ENCODE results near the gene DAB1. TPM values are rescaled to one million over a fixed set of nuclear protein-coding genes. Genes with fewer than 3 reads are reported as not detected.

The DAB1 gene
- total RNA-seq, 1 donor from 2014 or later, result 1.6 TPM

GRCh38 chr1:57137980-57138379 is 285.9 kb downstream of the DAB1 start:
- Histone ChIP-seq H3K4me1 (ENCODE audit: insufficient read depth, low read length) (peaks cover 6% of the 10 kb centered on the region), H3K36me3 (ENCODE audit: insufficient read depth, low read length) (no peaks in the 10 kb centered on the region), H3K4me3 (ENCODE audit: insufficient read depth, low read depth, low read length) (no peak overlapping the region), H4K20me1 (ENCODE audit: insufficient read depth, low read length) (no peaks in the 10 kb centered on the region), H2AFZ (ENCODE audit: low read depth, low read length) (no peak overlapping the region), H3K9ac (ENCODE audit: low read length) (no peak overlapping the region), H3K27ac (ENCODE audit: low read depth, low read length) (no peak overlapping the region), H3K79me2 (ENCODE audit: insufficient read depth, low read length) (no peaks in the 10 kb centered on the region), H3K27me3 (ENCODE audit: insufficient read depth, low read length) (no peaks in the 10 kb centered on the region), H3K4me2 (ENCODE audit: low read length) (no peak overlapping the region), H3K9me3 (ENCODE audit: insufficient read depth, low read depth, low read length) (no peaks in the 10 kb centered on the region)
- Mint-ChIP-seq H3K9me3 (ENCODE audit: unreplicated experiment) (no peaks in the 10 kb centered on the region), H3K36me3 (ENCODE audit: low read depth, unreplicated experiment) (no peaks in the 10 kb centered on the region), H3K4me3 (ENCODE audit: unreplicated experiment) (no peak overlapping the region), H3K27me3 (ENCODE audit: low read depth, unreplicated experiment) (peaks cover 12% of the 10 kb centered on the region), H3K27ac (ENCODE audit: unreplicated experiment) (no peak overlapping the region), H3K4me1 (ENCODE audit: low read depth, unreplicated experiment) (peaks cover 9% of the 10 kb centered on the region)
- TF ChIP-seq EZH2 (IDR thresholded peaks at IDR 0.05; ENCODE audit: insufficient read depth, low read length) (no peak), CTCF (IDR thresholded peaks at IDR 0.05; ENCODE audit: insufficient read depth, low read depth, low read length) (no peak)
- FAIRE-seq (no peak), DNase-seq (ENCODE audit: low read depth) (no peak)

DNA sequence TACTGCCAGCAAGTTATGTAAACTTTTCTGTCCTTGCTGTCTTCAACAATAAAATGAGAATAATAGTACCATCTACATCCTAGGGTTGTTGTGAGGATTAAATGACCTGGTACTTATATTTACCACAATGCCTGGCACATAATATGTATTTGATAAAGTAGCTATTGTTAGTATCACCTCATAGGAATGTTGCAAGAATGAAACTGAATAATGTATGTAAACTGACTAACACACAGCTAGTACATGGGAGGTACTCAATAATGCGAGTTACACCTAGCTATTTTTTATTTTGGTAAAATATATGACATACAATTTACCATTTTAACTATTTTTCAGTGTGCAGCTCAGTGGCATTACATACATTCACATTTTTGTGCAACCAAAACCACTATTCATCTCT is 289.1 kb downstream of the DAB1 start:
- Histone ChIP-seq H3K36me3 (ENCODE audit: insufficient read depth, low read length) (no peaks in the 10 kb centered on the region), H3K4me2 (ENCODE audit: low read length) (no peak overlapping the region), H3K9me3 (ENCODE audit: insufficient read depth, low read depth, low read length) (no peaks in the 10 kb centered on the region), H3K9ac (ENCODE audit: low read length) (no peak overlapping the region), H3K79me2 (ENCODE audit: insufficient read depth, low read length) (no peaks in the 10 kb centered on the region), H3K27ac (ENCODE audit: low read depth, low read length) (no peak overlapping the region), H3K27me3 (ENCODE audit: insufficient read depth, low read length) (no peaks in the 10 kb centered on the region), H4K20me1 (ENCODE audit: insufficient read depth, low read length) (no peaks in the 10 kb centered on the region), H3K4me1 (ENCODE audit: insufficient read depth, low read length) (peaks cover 12% of the 10 kb centered on the region), H2AFZ (ENCODE audit: low read depth, low read length) (no peak overlapping the region), H3K4me3 (ENCODE audit: insufficient read depth, low read depth, low read length) (no peak overlapping the region)
- no peak for TF ChIP-seq EZH2 (IDR thresholded peaks at IDR 0.05; ENCODE audit: insufficient read depth, low read length)
- FAIRE-seq, result no peak
- peaks cover 10% of the 10 kb centered on the region for H3K4me1 Mint-ChIP-seq (ENCODE audit: low read depth, unreplicated experiment)
- H3K27me3 Mint-ChIP-seq (ENCODE audit: low read depth, unreplicated experiment), result peaks cover 7% of the 10 kb centered on the region
- no peak overlapping the region for H3K4me3 Mint-ChIP-seq (ENCODE audit: unreplicated experiment)
- no peak for DNase-seq (ENCODE audit: low read depth)
- no peak overlapping the region for H3K27ac Mint-ChIP-seq (ENCODE audit: unreplicated experiment)
- H3K9me3 Mint-ChIP-seq (ENCODE audit: unreplicated experiment), result no peaks in the 10 kb centered on the region
- H3K36me3 Mint-ChIP-seq (ENCODE audit: low read depth, unreplicated experiment), result no peaks in the 10 kb centered on the region

DNA sequence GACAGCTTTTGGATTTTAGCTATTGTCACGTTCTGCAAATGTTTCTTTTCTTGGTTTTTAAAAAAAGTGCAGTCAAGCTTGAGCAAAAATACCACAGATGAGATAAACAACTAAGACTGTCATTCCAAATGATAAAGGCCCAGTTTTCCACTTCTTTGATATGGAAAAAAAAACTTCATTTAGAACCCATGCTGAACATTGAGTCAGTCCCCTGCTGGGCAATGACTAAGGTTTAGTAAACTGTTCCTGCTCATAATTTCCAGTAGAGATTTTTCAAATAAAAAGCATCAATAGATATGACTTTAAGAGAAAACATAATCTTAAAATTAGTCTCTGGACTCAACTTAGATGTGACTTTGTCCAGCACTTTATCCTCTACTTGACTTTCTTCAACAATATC is 290.2 kb downstream of the DAB1 start:
- no peaks in the 10 kb centered on the region for H3K9me3 ChIP-seq (ENCODE audit: insufficient read depth, low read depth, low read length)
- peaks cover 12% of the 10 kb centered on the region for H3K4me1 ChIP-seq (ENCODE audit: insufficient read depth, low read length)
- no peak overlapping the region for H2AFZ ChIP-seq (ENCODE audit: low read depth, low read length)
- peaks cover 10% of the 10 kb centered on the region for H3K4me1 Mint-ChIP-seq (ENCODE audit: low read depth, unreplicated experiment)
- FAIRE-seq (peak; percentile 66), DNase-seq (ENCODE audit: low read depth) (peak; percentile 66)
- H3K27me3 Mint-ChIP-seq (ENCODE audit: low read depth, unreplicated experiment), result peaks cover 4% of the 10 kb centered on the region
- H3K9ac ChIP-seq (ENCODE audit: low read length), result no peak overlapping the region
- H3K4me2 ChIP-seq (ENCODE audit: low read length), result peak overlapping the region; percentile 21
- H3K4me3 ChIP-seq (ENCODE audit: insufficient read depth, low read depth, low read length), result no peak overlapping the region
- H3K4me3 Mint-ChIP-seq (ENCODE audit: unreplicated experiment), result no peak overlapping the region
- no peaks in the 10 kb centered on the region for H3K36me3 ChIP-seq (ENCODE audit: insufficient read depth, low read length)
- no peak overlapping the region for H3K27ac Mint-ChIP-seq (ENCODE audit: unreplicated experiment)
- no peaks in the 10 kb centered on the region for H3K79me2 ChIP-seq (ENCODE audit: insufficient read depth, low read length)
- peak overlapping the region; percentile 52 for H3K27ac ChIP-seq (ENCODE audit: low read depth, low read length)
- no peaks in the 10 kb centered on the region for H4K20me1 ChIP-seq (ENCODE audit: insufficient read depth, low read length)
- no peaks in the 10 kb centered on the region for H3K27me3 ChIP-seq (ENCODE audit: insufficient read depth, low read length)
- no peaks in the 10 kb centered on the region for H3K36me3 Mint-ChIP-seq (ENCODE audit: low read depth, unreplicated experiment)
- H3K9me3 Mint-ChIP-seq (ENCODE audit: unreplicated experiment), result no peaks in the 10 kb centered on the region
- TF ChIP-seq CTCF (IDR thresholded peaks at IDR 0.05; ENCODE audit: insufficient read depth, low read depth, low read length) (no peak), EZH2 (IDR thresholded peaks at IDR 0.05; ENCODE audit: insufficient read depth, low read length) (no peak)

All from astrocyte (in vitro differentiated cells and primary cell).